A673 (cell line): ENCODE data around the gene AOPEP. TPM values are rescaled to one million over a fixed set of nuclear protein-coding genes. Genes with fewer than 3 reads are reported as not detected.

Experiments
- BruUV-seq: library from RNA; stranded (reverse); fragments of 400-500 nt; replicated peaks from 2 replicates; lab custom pipeline; 2021; lab: Mats Ljungman, UMichigan
- CTCF ChIA-PET: fragments of 300-600 bp; sonication (Branson Sonifier 250); formaldehyde crosslinking; loops from one replicate; lab custom pipeline; 2022; ENCODE audit warnings: antibody characterized with exemption; lab: Charles Lee
- POLR2A ChIA-PET: fragments of 300-600 bp; sonication (Branson Sonifier 250); formaldehyde crosslinking; loops from one replicate; lab custom pipeline; 2022; ENCODE audit warnings: antibody characterized with exemption; ENCODE audit not compliant: low non-redundant PET; lab: Charles Lee
- DNase-seq: peaks from one replicate; pipeline ENCODE4 v3.0.0-alpha.2; 2015; ENCODE audit warnings: low spot score
- H3K27ac ChIP-seq: fragments of 200-600 bp; sonication (generic); 2 replicates; pipeline ENCODE4 v1.5.1; 2016; ENCODE audit warnings: mixed run types, low read depth, mild to moderate bottlenecking, mixed read lengths, antibody characterized with exemption, low read length; ENCODE audit not compliant: poor library complexity, severe bottlenecking
- H3K27me3 ChIP-seq: fragments of 200-600 bp; sonication (generic); replicated peaks from 2 replicates; pipeline ENCODE4 v1.6.1; 2017; ENCODE audit warnings: mixed run types, low read depth, mild to moderate bottlenecking, mixed read lengths, antibody characterized with exemption, low read length; ENCODE audit not compliant: insufficient read depth, poor library complexity
- H3K36me3 ChIP-seq: fragments of 200-600 bp; sonication (generic); 2 replicates; pipeline ENCODE4 v1.6.1; 2016; ENCODE audit warnings: mixed run types, mild to moderate bottlenecking, mixed read lengths, antibody characterized with exemption, low read length; ENCODE audit not compliant: insufficient read depth, poor library complexity, severe bottlenecking
- H3K4me1 ChIP-seq: fragments of 200-600 bp; sonication (generic); 2 replicates; pipeline ENCODE4 v1.6.1; 2017; ENCODE audit warnings: mixed run types, mild to moderate bottlenecking, mixed read lengths, antibody characterized with exemption, low read length; ENCODE audit not compliant: insufficient read depth, poor library complexity, severe bottlenecking
- H3K4me3 ChIP-seq: fragments of 200-600 bp; sonication (generic); 2 replicates; pipeline ENCODE4 v1.5.1; 2016; ENCODE audit warnings: low read depth, mixed run types, mild to moderate bottlenecking, mixed read lengths, low read length; ENCODE audit not compliant: poor library complexity, severe bottlenecking
- H3K9me3 ChIP-seq: fragments of 200-600 bp; sonication (generic); 2 replicates; pipeline ENCODE4 v1.6.1; 2016; ENCODE audit warnings: mixed run types, low read depth, mild to moderate bottlenecking, mixed read lengths, antibody characterized with exemption, low read length; ENCODE audit not compliant: poor library complexity, severe bottlenecking
- EZH2 ChIP-seq: fragments of 200-600 bp; sonication (generic); IDR thresholded peaks from 2 replicates; pipeline ENCODE4 v1.6.1; 2017; ENCODE audit warnings: borderline replicate concordance, low read depth, mild to moderate bottlenecking, mixed read lengths, antibody characterized with exemption, low read length; ENCODE audit not compliant: poor library complexity, severe bottlenecking
- intact Hi-C: fragments of 100-400 bp; cut with micrococcal nuclease; formaldehyde crosslinking; loops from one replicate; pipeline ENCODE4 v1.10.0; 2022; ENCODE audit not compliant: unreplicated experiment
- total RNA-seq: library from RNA; stranded (reverse); gene quantifications from 2 replicates; pipeline ENCODE4 v1.2.3, GENCODE V29; 2021
- TF ChIP-seq, protein P1 (sequence below): fragments of 300-800, 200-600 bp; sonication (generic); conservative IDR thresholded peaks from 2 replicates; pipeline ENCODE4 v1.5.1; 2017; ENCODE audit warnings: low read depth, mild to moderate bottlenecking, antibody characterized with exemption, low read length, moderate library complexity, mixed read lengths

Gene AOPEP
- total RNA-seq, 1 experiment from 2014 or later, result 17.5 TPM

DNA sequence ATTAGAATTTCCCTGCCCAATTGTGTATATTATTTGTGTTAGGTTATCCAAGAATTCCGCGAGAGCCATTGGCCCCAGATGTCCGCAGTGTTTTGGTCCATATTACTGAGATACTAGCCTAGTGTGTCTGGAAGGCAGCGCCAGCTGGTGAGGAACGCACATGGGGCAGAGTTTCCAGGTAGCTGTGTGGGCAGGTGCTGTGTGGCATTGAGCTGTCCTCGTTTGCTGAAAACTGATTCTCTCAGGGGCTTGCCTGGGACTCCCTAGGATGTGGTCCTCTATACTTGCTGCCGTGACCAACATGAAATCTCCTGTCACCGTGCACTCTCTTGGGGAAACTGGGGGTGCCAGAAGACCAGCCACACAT lies 302.3 kb downstream of the AOPEP start:
- H3K27ac ChIP-seq, result no peak overlapping the region
- POLR2A ChIA-PET, result no interaction called here
- no peak for TF ChIP-seq EZH2
- TF ChIP-seq, protein P1, sequence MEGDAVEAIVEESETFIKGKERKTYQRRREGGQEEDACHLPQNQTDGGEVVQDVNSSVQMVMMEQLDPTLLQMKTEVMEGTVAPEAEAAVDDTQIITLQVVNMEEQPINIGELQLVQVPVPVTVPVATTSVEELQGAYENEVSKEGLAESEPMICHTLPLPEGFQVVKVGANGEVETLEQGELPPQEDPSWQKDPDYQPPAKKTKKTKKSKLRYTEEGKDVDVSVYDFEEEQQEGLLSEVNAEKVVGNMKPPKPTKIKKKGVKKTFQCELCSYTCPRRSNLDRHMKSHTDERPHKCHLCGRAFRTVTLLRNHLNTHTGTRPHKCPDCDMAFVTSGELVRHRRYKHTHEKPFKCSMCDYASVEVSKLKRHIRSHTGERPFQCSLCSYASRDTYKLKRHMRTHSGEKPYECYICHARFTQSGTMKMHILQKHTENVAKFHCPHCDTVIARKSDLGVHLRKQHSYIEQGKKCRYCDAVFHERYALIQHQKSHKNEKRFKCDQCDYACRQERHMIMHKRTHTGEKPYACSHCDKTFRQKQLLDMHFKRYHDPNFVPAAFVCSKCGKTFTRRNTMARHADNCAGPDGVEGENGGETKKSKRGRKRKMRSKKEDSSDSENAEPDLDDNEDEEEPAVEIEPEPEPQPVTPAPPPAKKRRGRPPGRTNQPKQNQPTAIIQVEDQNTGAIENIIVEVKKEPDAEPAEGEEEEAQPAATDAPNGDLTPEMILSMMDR, result no peak
- H3K4me1 ChIP-seq, result peaks cover 33% of the 10 kb centered on the region
- H3K27me3 ChIP-seq, result no peaks in the 10 kb centered on the region
- CTCF ChIA-PET, result no interaction called here
- intact Hi-C loops, result no loop called here
- H3K4me3 ChIP-seq, result no peak overlapping the region
- no peak for DNase-seq
- H3K9me3 ChIP-seq, result no peaks in the 10 kb centered on the region
- BruUV-seq, result no TSS peak
- no peaks in the 10 kb centered on the region for H3K36me3 ChIP-seq

- CTCF ChIA-PET, result no interaction called here
Observed at GRCh38 chr9:95029288-95029687, 302.8 kb downstream of the AOPEP start.

DNA sequence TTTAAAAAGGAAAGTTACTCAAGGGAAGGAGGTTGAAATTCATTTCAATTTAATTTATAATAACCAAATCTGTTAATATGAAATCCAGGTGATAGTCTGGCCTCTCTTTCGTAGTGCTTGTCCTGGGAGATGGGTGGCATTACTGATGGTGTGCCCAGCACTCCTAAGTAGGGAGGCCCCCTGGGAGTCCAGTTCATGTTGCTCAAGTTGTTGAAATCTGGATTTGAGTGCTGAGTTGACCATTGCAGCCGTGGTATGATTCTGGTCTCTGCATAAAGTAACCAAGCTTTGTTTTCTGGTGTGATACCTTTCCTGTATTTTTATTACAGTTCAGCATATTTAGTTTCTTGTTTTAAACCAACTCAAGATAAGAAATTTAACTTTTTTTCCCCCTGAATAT lies 303.2 kb downstream of the AOPEP start:
- Histone ChIP-seq H3K9me3 (no peaks in the 10 kb centered on the region), H3K36me3 (no peaks in the 10 kb centered on the region), H3K27me3 (no peaks in the 10 kb centered on the region), H3K27ac (no peak overlapping the region), H3K4me3 (no peak overlapping the region), H3K4me1 (peaks cover 24% of the 10 kb centered on the region)
- POLR2A ChIA-PET, result no interaction called here
- intact Hi-C loops, result no loop called here
- CTCF ChIA-PET, result no interaction called here
- DNase-seq, result no peak
- TF ChIP-seq, protein P1, result no peak
- no peak for TF ChIP-seq EZH2
- BruUV-seq, result no TSS peak

More at GRCh38 chr9:95029288-95029687, 302.8 kb downstream of the AOPEP start:
- POLR2A ChIA-PET, result no interaction called here
- intact Hi-C loops, result no loop called here
- H3K27ac ChIP-seq, result no peak overlapping the region
- no peaks in the 10 kb centered on the region for H3K9me3 ChIP-seq
- no peaks in the 10 kb centered on the region for H3K36me3 ChIP-seq
- no TSS peak for BruUV-seq
- TF ChIP-seq, protein P1, result no peak
- TF ChIP-seq EZH2, result no peak
- peaks cover 29% of the 10 kb centered on the region for H3K4me1 ChIP-seq
- no peak for DNase-seq
- no peaks in the 10 kb centered on the region for H3K27me3 ChIP-seq
- H3K4me3 ChIP-seq, result no peak overlapping the region
